Mucosa of stomach (tissue), 1 donor: ENCODE results near the gene EXOC4.

Experiments used
- H3K27me3 ChIP-seq: one replicate; pipeline ENCODE4 v1.7.0; 2013; ENCODE audit warnings: mild to moderate bottlenecking, low read length; ENCODE audit not compliant: control insufficient read depth, insufficient read depth
- H3K36me3 ChIP-seq: one replicate; pipeline ENCODE4 v1.7.0; 2013; ENCODE audit warnings: low read length; ENCODE audit not compliant: control insufficient read depth, insufficient read depth
- H3K4me1 ChIP-seq: one replicate; pipeline ENCODE4 v1.7.0; 2013; ENCODE audit warnings: mild to moderate bottlenecking, low read length; ENCODE audit not compliant: control insufficient read depth, insufficient read depth
- H3K4me3 ChIP-seq: one replicate; pipeline ENCODE4 v1.7.0; 2013; ENCODE audit warnings: low read length
- H3K9ac ChIP-seq: one replicate; pipeline ENCODE4 v1.7.0; 2013; ENCODE audit warnings: mild to moderate bottlenecking, low read length, moderate library complexity
- H3K9me3 ChIP-seq: one replicate; pipeline ENCODE4 v1.7.0; 2013; ENCODE audit warnings: mild to moderate bottlenecking, low read length, moderate library complexity; ENCODE audit not compliant: control insufficient read depth
- donor health status: Pancreatic carcinoma.

Gene EXOC4

GRCh38 chr7:133300088-133300487 lies 47.2 kb downstream of the EXOC4 start:
- Histone ChIP-seq H3K4me3 (no peak overlapping the region), H3K4me1 (no peaks in the 10 kb centered on the region), H3K27me3 (no peaks in the 10 kb centered on the region), H3K9me3 (no peaks in the 10 kb centered on the region), H3K9ac (no peak overlapping the region), H3K36me3 (no peaks in the 10 kb centered on the region)

- Histone ChIP-seq H3K36me3 (no peaks in the 10 kb centered on the region), H3K4me1 (no peaks in the 10 kb centered on the region), H3K9me3 (no peaks in the 10 kb centered on the region), H3K27me3 (no peaks in the 10 kb centered on the region), H3K9ac (no peak overlapping the region), H3K4me3 (no peak overlapping the region)
Observed at GRCh38 chr7:133300811-133301210, 47.9 kb downstream of the EXOC4 start.

GRCh38 chr7:133301444-133301843 lies 48.6 kb downstream of the EXOC4 start:
- H3K36me3 ChIP-seq, result no peaks in the 10 kb centered on the region
- no peaks in the 10 kb centered on the region for H3K9me3 ChIP-seq
- no peaks in the 10 kb centered on the region for H3K27me3 ChIP-seq
- no peaks in the 10 kb centered on the region for H3K4me1 ChIP-seq
- H3K4me3 ChIP-seq, result no peak overlapping the region
- no peak overlapping the region for H3K9ac ChIP-seq

- no peaks in the 10 kb centered on the region for H3K4me1 ChIP-seq
- no peaks in the 10 kb centered on the region for H3K36me3 ChIP-seq
- H3K4me3 ChIP-seq, result no peak overlapping the region
- no peaks in the 10 kb centered on the region for H3K27me3 ChIP-seq
- H3K9me3 ChIP-seq, result no peaks in the 10 kb centered on the region
- no peak overlapping the region for H3K9ac ChIP-seq
Observed at GRCh38 chr7:133303372-133303771, 50.5 kb downstream of the EXOC4 start.

GRCh38 chr7:133303931-133304330 lies 51.1 kb downstream of the EXOC4 start:
- Histone ChIP-seq H3K4me3 (no peak overlapping the region), H3K4me1 (no peaks in the 10 kb centered on the region), H3K36me3 (no peaks in the 10 kb centered on the region), H3K27me3 (no peaks in the 10 kb centered on the region), H3K9ac (no peak overlapping the region), H3K9me3 (no peaks in the 10 kb centered on the region)

GRCh38 chr7:133309333-133309732 lies 56.5 kb downstream of the EXOC4 start:
- Histone ChIP-seq H3K9ac (no peak overlapping the region), H3K36me3 (no peaks in the 10 kb centered on the region), H3K9me3 (no peaks in the 10 kb centered on the region)

GRCh38 chr7:133310232-133310862 lies 57.5 kb downstream of the EXOC4 start:
- no peaks in the 10 kb centered on the region for H3K27me3 ChIP-seq
- no peaks in the 10 kb centered on the region for H3K36me3 ChIP-seq
- H3K4me3 ChIP-seq, result no peak overlapping the region
- H3K9ac ChIP-seq, result no peak overlapping the region
- no peaks in the 10 kb centered on the region for H3K9me3 ChIP-seq
- no peaks in the 10 kb centered on the region for H3K4me1 ChIP-seq

More at GRCh38 chr7:133309333-133309732, 56.5 kb downstream of the EXOC4 start:
- Histone ChIP-seq H3K4me1 (no peaks in the 10 kb centered on the region), H3K4me3 (no peak overlapping the region), H3K27me3 (no peaks in the 10 kb centered on the region)

GRCh38 chr7:133313575-133313974 lies 60.7 kb downstream of the EXOC4 start:
- Histone ChIP-seq H3K36me3 (no peaks in the 10 kb centered on the region), H3K9ac (no peak overlapping the region), H3K4me1 (no peaks in the 10 kb centered on the region), H3K9me3 (no peaks in the 10 kb centered on the region), H3K4me3 (no peak overlapping the region), H3K27me3 (no peaks in the 10 kb centered on the region)

GRCh38 chr7:133314084-133314483 lies 61.2 kb downstream of the EXOC4 start:
- Histone ChIP-seq H3K4me1 (no peaks in the 10 kb centered on the region), H3K27me3 (no peaks in the 10 kb centered on the region), H3K4me3 (no peak overlapping the region), H3K9ac (no peak overlapping the region), H3K9me3 (no peaks in the 10 kb centered on the region), H3K36me3 (no peaks in the 10 kb centered on the region)

- no peak overlapping the region for H3K9ac ChIP-seq
- H3K4me1 ChIP-seq, result no peaks in the 10 kb centered on the region
- H3K4me3 ChIP-seq, result no peak overlapping the region
- no peaks in the 10 kb centered on the region for H3K36me3 ChIP-seq
- no peaks in the 10 kb centered on the region for H3K27me3 ChIP-seq
- H3K9me3 ChIP-seq, result no peaks in the 10 kb centered on the region
Observed at GRCh38 chr7:133315332-133316040, 62.6 kb downstream of the EXOC4 start.

GRCh38 chr7:133319842-133320241 lies 67.0 kb downstream of the EXOC4 start:
- Histone ChIP-seq H3K27me3 (no peaks in the 10 kb centered on the region), H3K9ac (no peak overlapping the region), H3K36me3 (no peaks in the 10 kb centered on the region), H3K4me3 (no peak overlapping the region), H3K4me1 (no peaks in the 10 kb centered on the region), H3K9me3 (no peaks in the 10 kb centered on the region)

- H3K9me3 ChIP-seq, result no peaks in the 10 kb centered on the region
- H3K36me3 ChIP-seq, result no peaks in the 10 kb centered on the region
- H3K4me3 ChIP-seq, result no peak overlapping the region
- H3K4me1 ChIP-seq, result no peaks in the 10 kb centered on the region
- H3K27me3 ChIP-seq, result no peaks in the 10 kb centered on the region
- no peak overlapping the region for H3K9ac ChIP-seq
Observed at GRCh38 chr7:133320891-133321290, 68.0 kb downstream of the EXOC4 start.
